Measurements from ENCODE around the gene CDH22.

GRCh38 chr20:46237227-46237626 is 71.1 kb downstream of the CDH22 start:
- TF ChIP-seq CTCF (IDR thresholded peaks at IDR 0.05 in 4 of 5, conservative IDR thresholded peaks at IDR 0.05 in 1 of 5) (no peak), POLR2A (IDR thresholded peaks at IDR 0.05) (no peak)
